GM21786 (cell line): Measurements from ENCODE around the gene ITIH4.

Source experiments
- ATAC-seq: cut with Tn5 transposase; IDR thresholded peaks from one replicate; pipeline ENCODE4 v1.9.1; 2021; ENCODE audit not compliant: unreplicated experiment

ITIH4 gene

GRCh38 chr3:52805270-52806039, 25.0 kb downstream of the ITIH4 start:
- no peak for ATAC-seq

GRCh38 chr3:52801839-52802238, 28.6 kb downstream of the ITIH4 start:
- ATAC-seq = no peak

- ATAC-seq = no peak
Observed at GRCh38 chr3:52800079-52800478, 30.4 kb downstream of the ITIH4 start.

GRCh38 chr3:52798978-52799476, 31.4 kb downstream of the ITIH4 start:
- no peak for ATAC-seq

- no peak for ATAC-seq
Observed at GRCh38 chr3:52798376-52798977, 32.0 kb downstream of the ITIH4 start.

GRCh38 chr3:52796411-52796810, 34.1 kb downstream of the ITIH4 start:
- ATAC-seq = no peak

GRCh38 chr3:52795298-52795900, 35.1 kb downstream of the ITIH4 start:
- no peak for ATAC-seq

GRCh38 chr3:52794612-52795099, 35.8 kb downstream of the ITIH4 start, which contains the start of gene ITIH3:
TSS of gene ITIH3 (plus strand) at chr3:52794796. CDS start at chr3:52794804, 8 bp downstream.
- ATAC-seq = no peak

GRCh38 chr3:52793702-52794611, 36.5 kb downstream of the ITIH4 start:
- no peak for ATAC-seq

GRCh38 chr3:52792961-52793695, 37.3 kb downstream of the ITIH4 start:
- no peak for ATAC-seq

- no peak for ATAC-seq
Observed at GRCh38 chr3:52792413-52792812, 38.1 kb downstream of the ITIH4 start.

GRCh38 chr3:52791928-52792327, 38.5 kb downstream of the ITIH4 start:
- no peak for ATAC-seq

- no peak for ATAC-seq
Observed at GRCh38 chr3:52791366-52791765, 39.1 kb downstream of the ITIH4 start.

GRCh38 chr3:52790741-52791140, 39.7 kb downstream of the ITIH4 start:
- no peak for ATAC-seq

GRCh38 chr3:52790337-52790736, 40.1 kb downstream of the ITIH4 start:
- no peak for ATAC-seq

- ATAC-seq = no peak
Observed at GRCh38 chr3:52789746-52790040, 40.8 kb downstream of the ITIH4 start.

GRCh38 chr3:52788890-52789745, 41.4 kb downstream of the ITIH4 start:
- ATAC-seq = no peak

GRCh38 chr3:52787672-52788625, 42.5 kb downstream of the ITIH4 start:
- ATAC-seq = no peak
